Endometrial microvascular endothelial cells (primary cell): ENCODE results near the gene POLR2L. TPM values are rescaled to one million over a fixed set of nuclear protein-coding genes. Genes with fewer than 3 reads are reported as not detected.

Experiments
- in situ Hi-C: cut with HindIII; loops from 2 replicates; pipeline ENCODE4 v1.10.0; 2017; ENCODE audit warnings: low sequenced_read_pairs, low pct_unique_long_range_greater_than_20kb; ENCODE audit errors: inconsistent ontology term
- total RNA-seq: library from RNA; depleted of rRNA; stranded (reverse); fragments of >200 nt; gene quantifications from one replicate; pipeline ENCODE4 v1.2.3, GENCODE V29; 2015; ENCODE audit errors: inconsistent ontology term

Gene POLR2L
- total RNA-seq, 1 donor from 2014 or later: 315 TPM

DNA sequence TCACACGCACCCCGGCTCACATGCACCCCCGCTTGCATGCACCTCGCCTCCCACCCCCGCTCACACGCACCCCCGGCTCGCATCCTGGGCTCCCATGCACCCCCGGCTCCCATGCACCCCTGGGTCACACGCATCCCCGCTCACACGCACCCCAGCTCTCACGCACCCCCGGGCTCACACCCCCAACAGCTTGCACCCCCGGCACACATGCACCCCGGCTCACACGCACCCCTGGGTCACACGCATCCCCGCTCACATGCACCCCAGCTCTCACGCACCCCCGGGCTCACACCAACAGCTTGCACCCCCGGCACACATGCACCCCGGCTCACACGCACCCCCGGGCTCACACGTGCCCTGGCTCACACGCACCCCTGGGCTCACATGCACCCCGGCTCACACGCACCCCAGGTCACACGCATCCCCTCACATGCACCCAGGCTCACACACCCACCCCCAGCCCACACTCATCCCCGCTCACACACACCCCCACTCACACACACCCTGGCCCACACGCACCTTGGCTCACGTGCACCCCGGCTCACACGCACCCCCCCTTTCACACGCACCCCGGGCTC, 16.5 kb upstream of the POLR2L start:
- in situ Hi-C loops: no loop called here

DNA sequence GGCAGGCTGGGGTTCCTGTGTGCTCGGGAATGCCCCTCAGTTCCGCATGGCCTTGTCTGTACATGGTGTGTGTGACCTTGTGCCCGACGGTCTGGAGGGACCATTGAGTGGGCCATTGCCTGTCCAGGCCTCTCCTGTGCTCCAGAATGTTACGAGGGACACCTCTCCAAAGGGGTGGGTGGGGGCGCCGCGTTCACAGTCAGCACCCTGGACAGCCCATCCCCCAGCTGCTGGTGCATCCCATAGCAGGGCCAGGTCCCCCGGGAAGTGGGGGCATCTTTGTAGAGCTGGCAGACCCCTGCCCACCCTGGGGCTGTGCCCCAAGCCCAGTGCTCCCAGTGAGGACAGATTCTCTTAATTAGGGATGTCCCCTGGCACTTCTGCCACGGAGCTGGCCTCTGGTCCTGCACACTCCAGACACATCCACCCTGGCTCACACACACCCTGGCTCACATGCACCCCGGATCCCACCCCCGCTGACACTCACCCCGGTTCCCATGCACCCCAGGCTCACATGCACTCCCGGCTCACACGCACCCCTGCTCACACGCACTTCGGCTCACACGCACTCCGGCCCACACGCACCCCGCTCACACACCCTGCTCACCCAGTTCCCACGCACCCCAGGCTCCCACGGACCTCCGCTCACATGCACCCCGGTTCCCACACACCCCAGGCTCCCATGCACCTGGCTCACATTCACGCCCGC, 15.9 kb upstream of the POLR2L start:
- in situ Hi-C loops: no loop called here

- in situ Hi-C loops: no loop called here
Observed at GRCh38 chr11:856397-856796, 14.1 kb upstream of the POLR2L start.

DNA sequence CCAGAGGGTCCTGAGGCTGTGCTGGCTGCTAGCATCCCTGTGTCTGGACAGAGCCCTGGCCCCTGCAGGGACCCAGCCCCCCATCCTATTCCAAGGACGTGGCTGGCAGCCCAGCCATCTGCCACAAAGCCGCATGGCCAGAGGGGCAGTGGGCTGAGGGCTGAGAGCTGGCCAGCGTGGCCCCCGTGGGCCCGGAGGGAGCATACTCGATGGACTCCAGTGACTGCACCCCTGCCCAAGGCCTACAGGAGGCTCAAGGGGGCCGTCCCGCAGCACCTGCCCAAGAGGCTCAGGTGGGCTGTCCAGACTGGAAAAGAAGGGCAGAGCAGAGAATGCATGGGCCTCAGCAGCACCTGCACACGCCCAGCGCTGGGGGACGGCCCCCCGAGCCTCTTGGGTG, 13.5 kb upstream of the POLR2L start:
- in situ Hi-C loops: no loop called here

DNA sequence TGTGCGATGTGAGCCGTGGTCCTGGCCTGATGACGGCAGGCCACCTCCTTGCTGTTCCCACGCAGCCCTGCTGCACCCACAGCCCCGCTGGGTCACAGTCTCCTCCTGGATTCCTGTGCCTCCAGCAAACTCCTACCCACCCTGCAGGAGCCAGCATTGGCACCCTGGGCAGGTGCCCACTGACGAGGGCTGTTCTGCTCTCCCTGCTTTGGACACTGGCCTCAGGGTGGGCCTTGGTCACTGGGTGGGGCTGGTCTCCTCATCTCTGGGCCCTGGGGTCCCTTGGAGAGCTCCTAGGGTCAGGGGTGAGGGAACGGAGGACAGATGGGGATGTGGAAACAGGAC, 13.0 kb upstream of the POLR2L start:
- in situ Hi-C loops: no loop called here

GRCh38 chr11:854601-855329, 12.4 kb upstream of the POLR2L start:
- in situ Hi-C loops: no loop called here

DNA sequence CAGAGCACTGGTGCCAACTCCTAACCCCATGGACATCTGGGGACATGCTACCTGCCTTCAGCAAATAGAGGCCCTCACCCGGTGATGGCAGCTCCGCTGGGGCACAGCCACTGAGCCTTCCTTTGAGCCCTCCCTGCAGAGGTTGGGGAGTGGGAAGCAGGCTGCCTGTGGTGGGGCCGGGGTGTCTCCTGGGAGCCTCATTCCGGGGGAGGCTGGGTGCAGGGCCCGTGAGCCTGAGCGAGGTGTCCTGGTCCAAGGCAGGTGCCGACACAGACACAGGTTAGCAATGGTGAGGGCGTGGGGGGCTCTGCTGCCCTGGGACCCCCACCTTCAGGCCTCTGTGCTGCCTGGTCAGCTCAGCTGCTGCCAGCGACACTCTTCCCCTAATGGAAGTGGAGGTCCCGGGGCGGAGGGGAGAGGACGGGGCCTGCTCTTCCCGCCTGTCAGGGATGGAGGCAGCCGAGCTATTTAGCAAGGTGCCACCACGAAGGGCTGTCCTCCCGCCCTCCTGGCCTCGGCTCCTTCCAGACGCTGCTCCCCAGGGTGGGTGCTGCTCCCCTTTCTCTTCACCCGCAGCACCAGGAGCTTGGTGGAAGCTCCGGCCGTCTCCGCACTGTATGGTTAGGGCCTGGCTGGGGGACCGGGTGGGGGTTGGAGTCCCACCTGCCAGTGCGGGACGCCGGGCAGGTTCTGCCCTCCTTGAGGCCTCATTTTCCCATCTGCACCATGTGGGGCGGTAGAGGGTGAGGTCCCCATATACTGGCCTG, 11.5 kb upstream of the POLR2L start:
- in situ Hi-C loops: no loop called here

GRCh38 chr11:852762-853161, 10.4 kb upstream of the POLR2L start:
- in situ Hi-C loops: no loop called here

- in situ Hi-C loops: no loop called here
Observed at GRCh38 chr11:850775-851763, 8.7 kb upstream of the POLR2L start.

DNA sequence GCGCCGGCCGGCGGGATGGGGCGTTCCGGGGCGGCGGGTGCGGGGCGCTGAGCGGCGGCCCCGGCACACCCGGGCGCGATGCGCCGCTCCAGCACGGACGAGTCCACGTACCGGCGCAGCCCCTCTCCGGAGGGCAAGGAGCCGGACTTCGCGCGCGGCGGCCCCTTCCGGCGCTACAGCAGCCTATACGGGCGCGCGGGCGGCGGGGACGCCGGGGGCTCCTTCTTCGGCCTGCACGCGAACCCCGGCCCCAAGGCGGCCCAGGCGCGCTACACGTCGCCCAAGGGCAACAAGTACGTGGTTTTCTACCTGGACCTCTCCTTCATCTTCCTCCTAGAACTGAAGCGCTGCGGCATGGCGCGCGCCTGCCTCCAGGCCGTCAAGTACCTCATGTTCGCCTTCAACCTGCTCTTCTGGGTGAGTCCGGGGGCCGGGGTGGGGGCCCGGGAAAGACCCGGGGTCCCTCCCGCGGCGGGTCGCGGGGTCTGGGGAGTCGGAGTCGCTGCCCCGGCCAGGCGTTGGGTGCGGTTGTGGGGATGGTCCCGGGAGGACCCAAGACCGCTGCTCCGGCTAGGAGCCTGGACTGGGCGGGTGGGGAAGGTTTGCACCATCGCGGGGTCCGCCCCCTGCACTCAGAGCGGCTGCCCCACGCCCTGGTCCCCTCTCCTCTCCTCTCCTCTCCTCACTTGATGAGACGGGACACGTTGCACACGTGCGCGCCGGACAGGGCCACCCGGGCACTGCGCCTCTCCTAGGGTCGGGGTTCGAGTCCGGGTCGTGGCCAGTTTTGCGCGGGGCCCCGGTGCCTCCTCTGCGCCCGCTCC, 7.8 kb upstream of the POLR2L start:
- in situ Hi-C loops: no loop called here

GRCh38 chr11:849104-849824, 6.9 kb upstream of the POLR2L start:
- in situ Hi-C loops: no loop called here

DNA sequence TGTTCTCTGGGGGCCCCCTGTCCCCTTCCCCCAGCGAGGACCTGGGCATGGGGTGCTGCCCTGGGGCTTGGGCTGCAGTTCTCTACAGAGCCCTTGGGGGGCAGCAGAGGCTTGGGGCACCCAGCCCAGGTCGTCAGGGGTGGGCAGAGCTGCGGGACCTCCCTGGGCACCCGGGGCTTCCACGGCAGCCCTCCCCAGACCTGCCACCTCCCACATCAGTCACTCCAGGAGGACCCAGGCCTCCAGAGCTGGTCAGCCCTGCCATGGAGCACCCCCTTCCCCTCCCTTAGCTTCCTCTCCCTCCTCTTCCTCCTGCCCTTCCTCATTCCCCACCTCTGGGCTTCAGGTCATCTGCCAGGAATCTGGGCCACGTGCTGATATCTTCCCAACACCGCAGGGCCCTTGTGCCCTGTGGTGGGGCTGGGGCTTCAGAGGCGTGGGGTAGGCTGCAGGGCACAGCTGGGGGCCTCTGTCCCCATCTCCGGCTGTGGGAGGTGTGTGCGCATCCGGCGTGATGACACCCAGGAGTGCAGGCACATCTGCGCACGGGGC, 6.1 kb upstream of the POLR2L start:
- in situ Hi-C loops: no loop called here

GRCh38 chr11:847876-848275, 5.5 kb upstream of the POLR2L start:
- in situ Hi-C loops: no loop called here

GRCh38 chr11:846496-847098, 4.3 kb upstream of the POLR2L start:
- in situ Hi-C loops: no loop called here

GRCh38 chr11:845872-846495, 3.7 kb upstream of the POLR2L start:
- in situ Hi-C loops: no loop called here
